C4-2B (cell line): ENCODE results near the gene B3GNT3.
"Not testable (repeated sequence)": the region's sequence is repeated elsewhere in the genome, so short reads cannot be mapped to it uniquely, and the experiment has no call there.

ENCODE experiments used
- H3K27ac ChIP-seq: fragments of 450-650 bp; 2 replicates; pipeline ENCODE4 v1.5.1; 2017
- CTCF ChIP-seq: fragments of 450-650 bp; conservative IDR thresholded peaks from 2 replicates; pipeline ENCODE4 v1.5.1; 2017; ENCODE audit warnings: mild to moderate bottlenecking
- ZFX ChIP-seq: fragments of 450-650 bp; IDR thresholded peaks from 2 replicates; pipeline ENCODE4 v1.6.1; 2017

Gene B3GNT3

GRCh38 chr19:17796013-17796837 lies 1.3 kb downstream of the B3GNT3 start:
- TF ChIP-seq ZFX, result no peak
- TF ChIP-seq CTCF, result no peak
- no peak overlapping the region for H3K27ac ChIP-seq

- H3K27ac ChIP-seq, result no peak overlapping the region
- no peak for TF ChIP-seq ZFX
- no peak for TF ChIP-seq CTCF
Observed at GRCh38 chr19:17796838-17797423, 2.0 kb downstream of the B3GNT3 start.

GRCh38 chr19:17797424-17798201 lies 2.7 kb downstream of the B3GNT3 start:
- no peak overlapping the region for H3K27ac ChIP-seq

GRCh38 chr19:17798599-17798998 lies 3.7 kb downstream of the B3GNT3 start:
- not testable (repeated sequence) for H3K27ac ChIP-seq

More at GRCh38 chr19:17797424-17798201, 2.7 kb downstream of the B3GNT3 start:
- TF ChIP-seq CTCF (no peak), ZFX (no peak)

GRCh38 chr19:17802137-17802858 lies 7.4 kb downstream of the B3GNT3 start:
- no peak for TF ChIP-seq CTCF
- no peak for TF ChIP-seq ZFX

GRCh38 chr19:17803264-17803896 lies 8.4 kb downstream of the B3GNT3 start:
- TF ChIP-seq ZFX, result no peak
- no peak for TF ChIP-seq CTCF
- H3K27ac ChIP-seq, result no peak overlapping the region

More at GRCh38 chr19:17802137-17802858, 7.4 kb downstream of the B3GNT3 start:
- H3K27ac ChIP-seq, result no peak overlapping the region

- H3K27ac ChIP-seq, result no peak overlapping the region
- TF ChIP-seq CTCF (no peak), ZFX (no peak)
Observed at GRCh38 chr19:17805427-17805826, 10.5 kb downstream of the B3GNT3 start.
